Measurements from ENCODE around the gene SETD2. TPM values are rescaled to one million over a fixed set of nuclear protein-coding genes. Genes with fewer than 3 reads are reported as not detected.

The SETD2 gene
- total and polyA plus RNA-seq, 8 donors: 9.3 to 96.2 (median 66.4) TPM

GRCh38 chr3:47202542-47202941, 38.6 kb upstream of the SETD2 start:
- Histone ChIP-seq H3K36me3 (no peaks in the 10 kb centered on the region), H3K27ac (no peak overlapping the region), H3K27me3 (no peaks in the 10 kb centered on the region), H3K9me3 (no peaks in the 10 kb centered on the region), H3K4me1 (peaks cover 0 to 2% (median 0%) of the 10 kb centered on the region in 4 donors), H3K4me3 (no peak overlapping the region)
- no peak for DNase-seq
- TF ChIP-seq EP300 (IDR thresholded peaks at IDR 0.05) (no peak), POLR2A (IDR thresholded peaks at IDR 0.05) (no peak), POLR2AphosphoS5 (IDR thresholded peaks at IDR 0.05) (no peak), CTCF (IDR thresholded peaks at IDR 0.05) (no peak)
- WGBS, 5 donors: 83 to 97% (median 94%) methylated on average over 3 of the region's 3 CpGs
- intact Hi-C loops (cut with DNase I; ENCODE audit: low total_unique reads): no loop called here

GRCh38 chr3:47197287-47197686, 33.4 kb upstream of the SETD2 start:
- Histone ChIP-seq H3K9me3 (no peaks in the 10 kb centered on the region), H3K4me1 (peaks cover 0 to 6% (median 0%) of the 10 kb centered on the region in 4 donors), H3K27ac (no peak overlapping the region), H3K27me3 (no peaks in the 10 kb centered on the region), H3K4me3 (no peak overlapping the region), H3K36me3 (no peaks in the 10 kb centered on the region)
- no peak for TF ChIP-seq EP300 (IDR thresholded peaks at IDR 0.05)
- no peak for TF ChIP-seq POLR2A (IDR thresholded peaks at IDR 0.05)
- TF ChIP-seq POLR2AphosphoS5 (IDR thresholded peaks at IDR 0.05): no peak
- TF ChIP-seq CTCF (IDR thresholded peaks at IDR 0.05): no peak
- intact Hi-C loops (cut with DNase I; ENCODE audit: low total_unique reads): no loop called here
- DNase-seq: no peak
- 46 to 74% (median 57%) methylated on average over 3 of the region's 3 CpGs for WGBS, 5 donors

GRCh38 chr3:47194994-47195393, 31.1 kb upstream of the SETD2 start:
- H3K27ac ChIP-seq: no peak overlapping the region
- 93 to 97% (median 96%) methylated on average over 2 of the region's 2 CpGs for WGBS, 5 donors

GRCh38 chr3:47193871-47194859, 30.3 kb upstream of the SETD2 start:
- WGBS, 5 donors: 93 to 96% (median 95%) methylated on average over 4 of the region's 4 CpGs
- intact Hi-C loops (cut with DNase I; ENCODE audit: low total_unique reads): no loop called here
- Histone ChIP-seq H3K27ac (no peak overlapping the region), H3K4me1 (peaks cover 0 to 6% (median 0%) of the 10 kb centered on the region in 4 donors), H3K4me3 (no peak overlapping the region), H3K9me3 (no peaks in the 10 kb centered on the region), H3K27me3 (no peaks in the 10 kb centered on the region), H3K36me3 (no peaks in the 10 kb centered on the region)
- no peak for DNase-seq
- TF ChIP-seq CTCF (IDR thresholded peaks at IDR 0.05) (no peak), POLR2A (IDR thresholded peaks at IDR 0.05) (no peak), EP300 (IDR thresholded peaks at IDR 0.05) (no peak), POLR2AphosphoS5 (IDR thresholded peaks at IDR 0.05) (no peak)

More at GRCh38 chr3:47194994-47195393, 31.1 kb upstream of the SETD2 start:
- H3K36me3 ChIP-seq: no peaks in the 10 kb centered on the region
- H3K4me1 ChIP-seq: peaks cover 0 to 6% (median 0%) of the 10 kb centered on the region in 4 donors
- TF ChIP-seq CTCF (IDR thresholded peaks at IDR 0.05): no peak
- TF ChIP-seq EP300 (IDR thresholded peaks at IDR 0.05): no peak
- TF ChIP-seq POLR2AphosphoS5 (IDR thresholded peaks at IDR 0.05): no peak
- TF ChIP-seq POLR2A (IDR thresholded peaks at IDR 0.05): no peak
- H3K27me3 ChIP-seq: no peaks in the 10 kb centered on the region
- intact Hi-C loops (cut with DNase I; ENCODE audit: low total_unique reads): no loop called here
- H3K4me3 ChIP-seq: no peak overlapping the region
- DNase-seq: no peak
- H3K9me3 ChIP-seq: no peaks in the 10 kb centered on the region

Measured in stomach (tissue), 9 donors.